ENCODE measurements around the gene CTDSP1. TPM values are rescaled to one million over a fixed set of nuclear protein-coding genes. Genes with fewer than 3 reads are reported as not detected.

CTDSP1 gene
- total and polyA plus RNA-seq, 10 donors, result 65.6 to 184 (median 135) TPM

GRCh38 chr2:218428846-218429558, 29.3 kb downstream of the CTDSP1 start:
- Histone ChIP-seq H3K36me3 (no peaks in the 10 kb centered on the region), H3K27me3 (replicated peaks in 1 of 7) (no peaks in the 10 kb centered on the region), H3K4me3 (no peak overlapping the region), H3K9me3 (no peaks in the 10 kb centered on the region), H3K4me1 (no peaks in the 10 kb centered on the region), H3K27ac (no peak overlapping the region)
- TF ChIP-seq CTCF (IDR thresholded peaks at IDR 0.05 in 8 of 11, conservative IDR thresholded peaks at IDR 0.05 in 3 of 11), result no peak
- no peak for TF ChIP-seq POLR2AphosphoS5 (IDR thresholded peaks at IDR 0.05)
- TF ChIP-seq POLR2A (IDR thresholded peaks at IDR 0.05), result no peak
- intact Hi-C loops (cut with DNase I; ENCODE audit: low total_unique reads), result no loop called here
- peak; percentile 67 for DNase-seq
- WGBS, 5 donors, result 91 to 94% (median 92%) methylated on average over 21 to 24 of the region's 24 CpGs

- WGBS, 5 donors, result 61 to 79% (median 69%) methylated on average over 9 of the region's 9 CpGs
- Histone ChIP-seq H3K9me3 (no peaks in the 10 kb centered on the region), H3K36me3 (no peaks in the 10 kb centered on the region), H3K4me3 (no peak overlapping the region), H3K27ac (no peak overlapping the region), H3K27me3 (replicated peaks in 1 of 7) (no peaks in the 10 kb centered on the region), H3K4me1 (no peaks in the 10 kb centered on the region)
- intact Hi-C loops (cut with DNase I; ENCODE audit: low total_unique reads), result no loop called here
- no peak for TF ChIP-seq CTCF (IDR thresholded peaks at IDR 0.05 in 8 of 11, conservative IDR thresholded peaks at IDR 0.05 in 3 of 11)
- TF ChIP-seq POLR2A (IDR thresholded peaks at IDR 0.05), result no peak
- no peak for TF ChIP-seq POLR2AphosphoS5 (IDR thresholded peaks at IDR 0.05)
- DNase-seq, result peak; percentile 64
Measured at GRCh38 chr2:218429911-218430692, 30.4 kb downstream of the CTDSP1 start.

- no peak overlapping the region for H3K27ac ChIP-seq
- peak; percentile 46 for DNase-seq
- WGBS, 5 donors, result 80 to 95% (median 91%) methylated on average over 11 of the region's 11 CpGs
- H3K27me3 ChIP-seq (replicated peaks in 1 of 7), result no peaks in the 10 kb centered on the region
- intact Hi-C loops (cut with DNase I; ENCODE audit: low total_unique reads), result no loop called here
- no peaks in the 10 kb centered on the region for H3K9me3 ChIP-seq
- H3K36me3 ChIP-seq, result no peaks in the 10 kb centered on the region
- H3K4me1 ChIP-seq, result no peaks in the 10 kb centered on the region
- TF ChIP-seq CTCF (IDR thresholded peaks at IDR 0.05 in 8 of 11, conservative IDR thresholded peaks at IDR 0.05 in 3 of 11) (no peak), POLR2A (IDR thresholded peaks at IDR 0.05) (no peak)
- no peak overlapping the region for H3K4me3 ChIP-seq
Measured at GRCh38 chr2:218430721-218431120, 31.1 kb downstream of the CTDSP1 start.

- no peak overlapping the region for H3K27ac ChIP-seq
- no peak overlapping the region for H3K4me3 ChIP-seq
- peak; percentile 28 for DNase-seq
- no peaks in the 10 kb centered on the region for H3K9me3 ChIP-seq
- no peaks in the 10 kb centered on the region for H3K27me3 ChIP-seq (replicated peaks in 1 of 7)
- H3K4me1 ChIP-seq, result no peaks in the 10 kb centered on the region
- no peaks in the 10 kb centered on the region for H3K36me3 ChIP-seq
- WGBS, 5 donors, result 80 to 94% (median 90%) methylated on average over 7 to 10 of the region's 10 CpGs
- intact Hi-C loops (cut with DNase I; ENCODE audit: low total_unique reads), result no loop called here
- no peak for TF ChIP-seq POLR2A (IDR thresholded peaks at IDR 0.05)
- TF ChIP-seq CTCF (IDR thresholded peaks at IDR 0.05 in 8 of 11, conservative IDR thresholded peaks at IDR 0.05 in 3 of 11), result no peak
- no peak for TF ChIP-seq POLR2AphosphoS5 (IDR thresholded peaks at IDR 0.05)
Measured at GRCh38 chr2:218431878-218432277, 32.2 kb downstream of the CTDSP1 start.

All from spleen (tissue), 11 donors.